Adrenal gland (tissue), 5 donors: ENCODE results near the gene MTARC1.

Experiments
- POLR2A ChIP-seq, 2 donors: fragments of 450-650 bp; IDR thresholded peaks; one replicate each; pipeline ENCODE4 v1.6.1; 2017; ENCODE audit warnings: antibody characterized with exemption in 2 of 2, mild to moderate bottlenecking in 2 of 2, moderate library complexity in 1 of 2
- TF ChIP-seq, protein P1 (sequence below), 6 experiments: fragments of 450-650 bp in 4 of 6; fragments of 200-600 bp in 2 of 6; sonication (generic) in 1 of 6; IDR thresholded peaks; 1 replicate in 5 of 6; 2 replicates in 1 of 6; pipeline versions ENCODE4 v1.5.1 to v1.8.0; 2016 to 2021; ENCODE audit warnings: antibody characterized with exemption in 6 of 6, mild to moderate bottlenecking in 2 of 6, moderate library complexity in 1 of 6
- donor health status: DM: no; HTN: no; CAD: no.

DNA sequence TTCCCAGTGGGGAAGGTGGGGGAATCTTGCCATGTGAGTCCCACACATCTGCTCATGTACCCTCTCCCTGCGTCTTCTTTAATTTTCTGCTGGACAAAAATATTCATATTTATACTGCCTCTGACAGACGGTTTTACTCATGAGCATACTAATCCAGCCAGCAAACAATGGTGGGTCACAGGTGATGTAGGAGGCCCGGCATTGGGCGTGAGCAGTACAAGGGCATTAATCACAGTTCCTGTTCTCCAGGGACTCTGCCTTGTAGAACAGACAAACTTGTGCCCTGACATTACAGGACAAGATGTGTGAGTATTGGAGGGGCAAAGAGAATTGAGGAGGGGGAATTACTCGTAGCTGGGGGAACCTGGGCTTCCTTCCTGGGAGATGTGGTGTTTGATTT, 25.0 kb downstream of the MTARC1 start:
- TF ChIP-seq, protein P1, sequence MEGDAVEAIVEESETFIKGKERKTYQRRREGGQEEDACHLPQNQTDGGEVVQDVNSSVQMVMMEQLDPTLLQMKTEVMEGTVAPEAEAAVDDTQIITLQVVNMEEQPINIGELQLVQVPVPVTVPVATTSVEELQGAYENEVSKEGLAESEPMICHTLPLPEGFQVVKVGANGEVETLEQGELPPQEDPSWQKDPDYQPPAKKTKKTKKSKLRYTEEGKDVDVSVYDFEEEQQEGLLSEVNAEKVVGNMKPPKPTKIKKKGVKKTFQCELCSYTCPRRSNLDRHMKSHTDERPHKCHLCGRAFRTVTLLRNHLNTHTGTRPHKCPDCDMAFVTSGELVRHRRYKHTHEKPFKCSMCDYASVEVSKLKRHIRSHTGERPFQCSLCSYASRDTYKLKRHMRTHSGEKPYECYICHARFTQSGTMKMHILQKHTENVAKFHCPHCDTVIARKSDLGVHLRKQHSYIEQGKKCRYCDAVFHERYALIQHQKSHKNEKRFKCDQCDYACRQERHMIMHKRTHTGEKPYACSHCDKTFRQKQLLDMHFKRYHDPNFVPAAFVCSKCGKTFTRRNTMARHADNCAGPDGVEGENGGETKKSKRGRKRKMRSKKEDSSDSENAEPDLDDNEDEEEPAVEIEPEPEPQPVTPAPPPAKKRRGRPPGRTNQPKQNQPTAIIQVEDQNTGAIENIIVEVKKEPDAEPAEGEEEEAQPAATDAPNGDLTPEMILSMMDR (IDR thresholded peaks at IDR 0.05): no peak
- TF ChIP-seq POLR2A (IDR thresholded peaks at IDR 0.05): no peak
